HG03097 (cell line): ENCODE data around the gene P2RY11.
A peak's percentile ranks its signal among the peaks of the same experiment; 100 is the strongest.

Experiments used
- ATAC-seq: cut with Tn5 transposase; IDR thresholded peaks from one replicate; pipeline ENCODE4 v1.9.1; 2021; ENCODE audit not compliant: unreplicated experiment, low FRiP score

Gene P2RY11

DNA sequence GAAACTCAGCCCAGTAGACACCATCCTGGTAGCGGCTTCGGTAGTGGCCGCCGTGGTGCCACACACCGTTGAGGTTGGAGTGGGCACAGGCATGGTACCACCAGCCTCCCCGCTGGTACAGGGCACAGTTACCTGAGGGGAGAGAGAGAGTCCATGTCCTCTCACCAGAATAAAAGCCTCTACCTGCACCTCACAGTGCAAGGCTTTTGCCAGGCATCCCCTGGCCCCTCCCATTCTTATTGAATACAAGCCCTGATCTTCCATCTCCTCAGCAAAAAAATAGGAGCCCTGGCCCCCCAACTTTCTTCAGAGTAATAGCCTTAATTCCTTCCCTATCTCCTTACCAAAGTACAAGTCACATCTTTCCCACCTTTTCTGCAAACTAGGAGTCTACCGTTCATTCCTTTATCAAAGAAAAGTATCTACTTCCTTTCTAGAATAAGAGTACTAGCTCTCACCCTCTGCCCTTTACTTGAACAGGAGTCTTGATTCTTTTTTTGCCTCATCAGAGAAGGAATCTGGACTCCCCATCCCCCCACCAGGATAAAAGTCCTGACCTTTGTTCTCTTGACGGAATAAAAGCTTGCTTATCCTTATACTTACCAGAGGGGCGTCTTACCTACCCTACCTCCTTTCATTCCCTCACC, 18.7 kb upstream of the P2RY11 start:
- ATAC-seq = no peak

DNA sequence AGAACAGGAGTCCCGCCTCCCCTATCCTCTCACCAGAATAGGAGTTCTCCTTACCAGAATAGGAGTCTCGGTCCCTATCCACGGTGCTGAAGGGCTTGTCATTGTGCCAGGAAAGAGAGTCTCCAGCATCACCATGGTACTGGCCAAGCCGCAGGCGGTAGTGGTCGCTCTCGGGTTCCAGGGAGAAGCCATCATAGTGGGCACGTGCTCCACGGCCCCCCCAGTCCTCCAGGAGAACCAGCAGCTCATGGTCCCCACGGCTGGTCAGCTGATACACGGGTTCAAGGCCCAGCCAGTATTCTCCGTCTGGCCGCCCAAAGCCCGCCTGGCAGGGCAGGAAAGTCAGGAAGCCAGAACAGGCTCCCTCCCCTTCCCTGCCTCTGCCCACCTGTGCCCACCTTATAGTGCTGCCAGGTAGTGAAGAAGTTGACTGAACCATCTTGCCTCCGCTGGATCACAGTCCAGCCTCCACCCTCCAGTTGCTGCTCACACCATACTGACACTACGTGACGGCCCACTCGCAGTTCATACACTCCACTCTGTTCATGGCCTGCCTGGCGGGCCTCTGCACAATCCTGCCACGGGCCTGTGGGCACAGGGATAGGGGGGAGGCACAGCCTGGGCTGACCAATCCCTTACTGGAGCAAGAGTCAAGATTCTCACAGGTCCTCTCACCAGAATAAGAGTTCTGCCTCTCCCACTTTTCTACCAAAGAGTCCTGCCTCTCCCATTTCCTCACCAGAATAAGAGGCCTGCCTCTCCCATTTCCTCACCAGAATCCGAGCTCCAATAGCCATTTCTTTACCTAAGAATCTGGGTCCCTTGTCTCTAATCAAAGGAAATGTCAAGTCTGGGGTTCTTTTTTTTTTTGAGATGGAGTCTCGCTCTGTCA, 18.0 kb upstream of the P2RY11 start:
- no peak for ATAC-seq

DNA sequence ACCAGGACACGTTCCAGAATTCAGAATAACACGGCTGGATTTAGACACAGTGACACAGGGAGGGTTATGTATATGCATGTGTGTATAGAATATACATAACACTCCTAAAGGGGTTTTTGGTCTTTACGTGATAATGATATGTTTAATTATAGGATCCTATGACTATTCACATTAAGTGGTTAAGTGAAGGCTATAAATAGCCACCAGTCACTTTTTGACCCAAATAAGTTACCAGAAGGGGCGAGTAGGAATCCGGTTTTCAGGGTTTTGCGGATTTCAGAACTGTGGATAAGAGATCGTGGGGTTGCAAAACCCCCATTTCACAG, 15.9 kb upstream of the P2RY11 start:
- no peak for ATAC-seq

DNA sequence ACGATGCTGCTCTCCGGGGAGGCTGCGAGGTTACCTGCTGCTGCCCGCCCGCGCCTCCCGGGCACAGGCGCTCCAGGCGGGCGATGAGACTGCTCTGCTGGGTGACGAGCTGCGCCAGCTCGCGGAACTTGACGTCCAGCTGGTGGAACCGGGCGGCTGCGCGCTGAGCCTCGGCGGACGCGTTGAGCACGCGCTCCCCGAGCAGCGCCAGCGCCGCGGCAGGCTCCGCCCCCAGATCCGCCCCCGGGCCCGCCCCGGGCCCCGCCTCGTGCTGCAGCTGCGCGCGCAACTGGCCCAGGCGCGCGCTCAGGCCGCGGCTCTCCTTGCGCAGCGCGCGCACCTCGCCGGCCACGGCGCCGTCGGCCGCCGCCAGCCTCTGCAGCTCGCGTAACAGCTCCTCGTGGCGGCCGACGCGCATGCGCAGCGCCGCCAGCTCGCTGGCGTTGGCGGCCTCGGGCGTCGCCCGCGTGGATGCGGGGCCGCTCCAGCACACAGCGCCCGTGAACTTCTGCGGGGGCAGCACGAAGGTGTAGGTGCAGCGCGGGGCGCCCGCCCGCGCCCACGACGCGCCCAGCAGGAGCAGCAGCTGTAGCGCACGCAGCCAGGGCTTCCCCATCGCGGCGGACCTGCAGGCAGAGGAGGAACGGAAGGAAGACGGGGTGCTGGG, 15.4 kb upstream of the P2RY11 start:
- ATAC-seq = peak; percentile 73

DNA sequence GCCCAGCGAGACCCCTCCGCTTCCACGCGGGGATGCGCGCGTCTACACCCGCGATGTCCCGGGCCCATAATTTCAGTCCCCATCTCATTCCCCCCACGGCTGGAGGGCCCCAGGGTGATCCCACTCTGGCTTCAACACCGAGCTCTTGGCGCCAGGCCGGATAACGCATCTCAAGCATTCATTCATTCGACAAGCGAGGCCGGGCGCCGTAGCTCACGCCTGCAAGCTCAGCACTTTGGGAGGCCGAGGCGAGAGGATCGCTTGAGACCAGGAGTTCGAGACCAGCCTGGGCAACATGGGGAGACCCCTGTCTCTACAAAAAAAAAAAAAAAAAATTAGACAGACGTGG, 14.9 kb upstream of the P2RY11 start:
- ATAC-seq = no peak

DNA sequence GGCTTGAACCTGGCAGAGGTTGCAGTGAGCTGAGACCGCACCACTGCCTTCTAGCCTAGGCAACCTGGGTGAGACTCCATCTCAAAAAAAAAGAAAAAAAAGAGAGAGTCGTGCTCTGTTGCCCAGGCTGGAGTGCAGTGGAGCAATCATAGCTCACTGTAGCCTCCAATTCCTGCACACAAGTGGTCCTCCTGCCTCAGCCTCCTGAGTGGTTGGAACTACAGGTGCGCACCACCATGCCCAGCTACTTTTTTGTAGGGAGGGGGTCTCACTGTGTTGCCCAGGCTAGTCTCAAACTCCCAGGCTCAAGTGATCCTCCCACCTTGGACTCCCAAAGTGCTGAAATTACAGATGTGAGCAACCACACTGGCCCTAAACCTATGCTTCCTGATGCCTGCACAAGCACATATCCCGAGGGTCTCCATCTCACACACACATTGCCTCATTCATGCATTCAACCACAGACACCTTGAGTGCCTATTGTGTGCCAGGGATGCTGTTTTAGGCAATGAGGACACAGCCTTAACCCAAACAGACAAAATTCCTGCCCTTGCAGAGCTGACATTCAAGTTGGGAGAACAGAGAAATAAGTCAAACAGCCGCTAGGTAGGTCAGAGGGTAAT, 11.2 kb upstream of the P2RY11 start:
- no peak for ATAC-seq

DNA sequence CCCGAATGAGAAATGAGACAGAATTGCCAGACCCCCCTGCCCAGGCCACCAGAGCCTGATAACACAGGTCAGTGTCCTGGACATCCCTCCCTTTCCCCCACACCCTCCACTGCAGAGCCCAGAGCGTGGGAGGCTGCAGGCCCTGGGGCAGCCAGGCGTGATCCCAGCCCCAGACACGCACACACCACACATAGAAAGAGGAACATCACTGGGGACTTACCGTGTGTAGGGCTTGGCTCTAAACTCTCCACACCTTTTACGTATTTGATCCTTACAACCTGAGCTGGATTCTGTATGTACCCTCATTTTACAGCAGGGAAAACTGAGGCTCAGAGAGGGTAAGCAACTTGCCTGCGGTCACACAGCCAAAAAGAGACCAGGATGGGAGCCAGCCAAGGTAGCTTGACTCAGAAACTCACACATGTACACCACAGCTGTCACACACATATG, 8.7 kb upstream of the P2RY11 start:
- ATAC-seq = no peak

DNA sequence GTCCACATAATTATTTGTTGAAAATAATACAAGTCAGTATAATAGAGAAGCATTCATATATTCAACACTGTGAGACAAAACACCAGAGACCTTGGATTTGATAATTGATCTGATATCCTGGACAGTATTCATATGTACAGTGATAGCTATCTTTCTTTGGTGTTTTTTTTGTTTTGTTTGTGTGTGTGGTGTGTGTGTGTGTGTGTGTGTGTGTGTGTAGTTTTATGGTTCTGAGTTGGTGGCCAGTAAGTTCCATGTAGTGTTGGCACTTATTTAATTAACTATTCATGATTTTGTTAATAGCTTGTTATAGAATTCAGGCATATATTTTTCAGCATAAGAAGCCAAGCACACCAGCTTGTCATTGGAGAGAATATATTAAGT, 7.4 kb upstream of the P2RY11 start:
- no peak for ATAC-seq

DNA sequence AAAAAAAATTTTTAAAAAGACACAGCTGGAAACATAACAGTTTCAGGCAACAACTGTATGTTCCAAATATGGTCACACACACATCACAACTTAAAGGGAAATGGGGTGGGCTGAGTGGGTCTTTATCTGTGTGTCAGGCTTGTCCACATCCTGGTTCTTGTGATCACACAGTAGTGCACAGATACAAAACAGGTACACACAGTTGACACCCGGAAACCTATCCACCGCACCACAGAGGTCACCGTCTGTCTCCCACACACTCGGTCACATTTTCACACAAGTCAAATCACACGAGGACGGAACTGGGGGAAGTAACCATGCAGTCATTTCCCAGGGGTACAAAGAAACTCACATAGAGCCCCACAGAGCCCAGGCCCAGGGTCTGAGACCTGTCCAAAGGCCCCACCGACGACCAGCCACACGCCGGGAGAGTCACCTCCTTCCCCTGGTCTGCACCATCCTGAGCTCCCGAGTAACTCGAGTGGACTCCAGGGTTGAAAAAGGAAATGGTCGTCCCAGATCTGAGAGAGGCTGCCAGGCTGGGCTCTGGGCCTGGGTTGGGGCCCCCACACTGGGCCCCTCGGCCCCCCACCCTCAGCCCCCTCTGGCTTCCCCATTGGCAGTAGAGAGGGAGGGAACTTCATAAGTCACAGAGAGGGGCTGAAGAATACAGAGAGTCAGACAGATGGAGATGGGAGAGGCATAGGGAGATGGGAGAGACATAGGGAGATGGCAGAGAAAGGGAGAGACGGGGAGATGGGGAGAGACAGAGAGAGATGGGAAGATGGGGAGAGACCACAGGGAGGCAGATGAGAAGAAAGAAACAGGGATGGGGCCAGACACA, 6.6 kb upstream of the P2RY11 start:
- ATAC-seq = peak; percentile 46

DNA sequence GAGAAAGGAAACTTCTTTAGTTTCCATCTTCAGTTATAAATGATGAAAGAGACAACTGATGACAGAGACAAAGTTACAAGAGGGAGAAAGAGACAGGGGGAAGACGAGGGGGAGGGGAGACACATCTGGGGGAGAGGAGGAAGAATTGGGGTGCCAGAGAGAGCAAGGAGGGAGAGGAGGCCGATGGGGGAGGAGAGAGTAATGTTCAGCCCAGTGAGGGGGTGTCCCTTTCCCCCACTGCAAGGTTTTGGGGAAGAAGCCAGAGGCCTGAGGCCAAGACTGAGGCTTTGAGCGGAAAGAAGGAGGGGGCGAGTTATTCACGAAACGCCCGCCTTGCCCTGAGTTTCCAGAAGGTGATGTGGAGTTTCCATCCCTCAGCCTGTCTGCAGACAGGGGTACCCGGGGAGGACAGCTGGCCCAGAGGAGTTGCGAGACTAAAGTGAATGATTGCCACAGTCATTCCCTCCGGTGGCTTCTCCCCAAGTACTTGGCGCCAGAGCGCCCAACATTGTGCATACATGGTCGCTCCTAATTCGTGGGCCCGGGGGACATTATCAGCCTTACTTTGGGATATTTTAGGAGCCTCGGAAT, 5.9 kb upstream of the P2RY11 start:
- ATAC-seq = peak; percentile 24

DNA sequence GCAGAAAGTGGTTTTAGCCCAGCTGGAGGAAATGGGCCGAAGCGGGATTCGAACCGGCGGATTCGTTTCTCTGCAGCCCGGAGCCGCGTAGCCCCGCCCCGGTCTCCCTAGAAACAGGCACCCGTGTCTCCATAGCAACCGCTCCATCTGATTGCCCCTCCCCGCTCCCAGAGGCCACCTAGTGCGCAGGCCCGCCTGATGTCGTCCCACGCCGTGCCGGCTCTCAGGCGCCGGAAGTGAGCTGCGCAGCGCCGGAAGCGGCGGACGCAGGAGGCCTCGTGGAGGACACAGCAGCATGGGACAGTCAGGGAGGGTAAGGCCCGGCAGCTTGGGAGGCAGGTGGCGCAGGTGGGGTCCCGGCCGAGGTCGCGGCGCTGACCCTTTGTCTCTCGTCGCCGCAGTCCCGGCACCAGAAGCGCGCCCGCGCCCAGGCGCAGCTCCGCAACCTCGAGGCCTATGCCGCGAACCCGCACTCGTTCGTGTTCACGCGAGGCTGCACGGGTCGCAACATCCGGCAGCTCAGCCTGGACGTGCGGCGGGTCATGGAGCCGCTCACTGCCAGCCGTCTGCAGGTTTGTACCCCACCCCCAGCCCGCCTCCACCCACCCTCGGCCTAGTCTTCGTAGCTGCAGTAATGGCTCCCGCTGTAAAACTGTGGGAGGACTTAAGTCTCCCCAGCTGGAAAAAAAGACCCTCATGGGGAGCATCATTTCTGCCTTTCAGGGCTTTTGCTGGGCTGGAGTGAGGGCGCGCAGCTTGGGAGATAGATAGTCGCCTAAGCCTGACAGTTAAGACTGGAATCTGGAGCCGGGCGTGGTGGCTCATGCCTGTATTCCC, 5.2 kb upstream of the P2RY11 start, which contains the start of gene PPAN:
Gene PPAN, plus strand, starts transcription at position 263 of the 837 bp plus-strand sequence. Its CDS starts 33 bp downstream, at position 296.
- ATAC-seq = peak; percentile 46

DNA sequence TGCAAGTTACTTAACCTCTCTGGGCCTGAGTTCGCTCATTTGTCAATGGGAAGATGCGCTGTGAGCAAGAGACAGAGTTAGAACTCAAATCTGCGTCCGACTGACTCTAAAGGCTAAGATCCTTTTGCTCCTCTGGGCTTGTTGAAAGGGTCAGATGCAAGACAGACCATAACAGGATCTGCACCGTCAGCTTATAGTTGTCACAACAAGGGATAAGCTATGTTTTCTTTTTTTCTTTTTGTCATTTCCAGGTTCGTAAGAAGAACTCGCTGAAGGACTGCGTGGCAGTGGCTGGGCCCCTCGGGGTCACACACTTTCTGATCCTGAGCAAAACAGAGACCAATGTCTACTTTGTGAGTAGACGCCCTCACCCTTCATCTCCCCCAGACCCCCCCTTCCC, 4.2 kb upstream of the P2RY11 start:
- no peak for ATAC-seq

DNA sequence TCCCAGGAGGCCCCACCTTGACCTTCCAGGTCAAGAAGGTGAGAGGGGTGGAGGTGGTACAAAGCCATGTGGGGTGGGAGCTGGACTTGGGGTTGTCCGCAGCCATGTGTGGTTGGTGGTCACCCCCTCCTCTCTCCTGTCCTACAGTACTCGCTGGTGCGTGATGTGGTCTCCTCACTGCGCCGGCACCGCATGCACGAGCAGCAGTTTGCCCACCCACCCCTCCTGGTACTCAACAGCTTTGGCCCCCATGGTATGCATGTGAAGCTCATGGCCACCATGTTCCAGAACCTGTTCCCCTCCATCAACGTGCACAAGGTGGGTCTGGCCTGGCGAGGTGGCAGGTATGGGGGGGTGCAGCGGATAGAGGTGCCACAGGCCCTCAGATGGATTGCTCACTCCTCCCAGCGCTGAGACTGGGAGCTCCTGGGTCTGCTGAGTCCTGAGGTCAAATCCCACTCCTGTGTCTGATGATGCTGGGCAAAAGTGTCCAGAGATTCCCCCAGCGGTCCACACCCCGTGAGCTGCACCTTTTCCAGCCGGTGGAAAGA, 3.6 kb upstream of the P2RY11 start:
- ATAC-seq = no peak

DNA sequence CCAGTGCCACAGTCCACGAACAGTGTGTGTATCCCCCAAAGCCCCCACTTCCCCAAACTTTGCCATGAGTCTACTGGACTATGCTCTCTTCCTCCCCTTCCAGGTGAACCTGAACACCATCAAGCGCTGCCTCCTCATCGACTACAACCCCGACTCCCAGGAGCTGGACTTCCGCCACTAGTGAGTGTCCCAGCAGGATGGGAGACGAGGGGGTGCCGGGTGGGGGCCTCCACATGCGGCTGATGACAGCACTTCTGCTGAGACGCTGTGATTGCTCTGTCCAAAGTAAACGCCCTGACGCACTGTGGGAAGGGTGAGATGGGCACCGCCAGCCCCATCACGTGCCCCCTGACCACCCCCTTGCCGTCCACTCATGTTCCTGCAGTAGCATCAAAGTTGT, 2.0 kb upstream of the P2RY11 start:
- no peak for ATAC-seq

DNA sequence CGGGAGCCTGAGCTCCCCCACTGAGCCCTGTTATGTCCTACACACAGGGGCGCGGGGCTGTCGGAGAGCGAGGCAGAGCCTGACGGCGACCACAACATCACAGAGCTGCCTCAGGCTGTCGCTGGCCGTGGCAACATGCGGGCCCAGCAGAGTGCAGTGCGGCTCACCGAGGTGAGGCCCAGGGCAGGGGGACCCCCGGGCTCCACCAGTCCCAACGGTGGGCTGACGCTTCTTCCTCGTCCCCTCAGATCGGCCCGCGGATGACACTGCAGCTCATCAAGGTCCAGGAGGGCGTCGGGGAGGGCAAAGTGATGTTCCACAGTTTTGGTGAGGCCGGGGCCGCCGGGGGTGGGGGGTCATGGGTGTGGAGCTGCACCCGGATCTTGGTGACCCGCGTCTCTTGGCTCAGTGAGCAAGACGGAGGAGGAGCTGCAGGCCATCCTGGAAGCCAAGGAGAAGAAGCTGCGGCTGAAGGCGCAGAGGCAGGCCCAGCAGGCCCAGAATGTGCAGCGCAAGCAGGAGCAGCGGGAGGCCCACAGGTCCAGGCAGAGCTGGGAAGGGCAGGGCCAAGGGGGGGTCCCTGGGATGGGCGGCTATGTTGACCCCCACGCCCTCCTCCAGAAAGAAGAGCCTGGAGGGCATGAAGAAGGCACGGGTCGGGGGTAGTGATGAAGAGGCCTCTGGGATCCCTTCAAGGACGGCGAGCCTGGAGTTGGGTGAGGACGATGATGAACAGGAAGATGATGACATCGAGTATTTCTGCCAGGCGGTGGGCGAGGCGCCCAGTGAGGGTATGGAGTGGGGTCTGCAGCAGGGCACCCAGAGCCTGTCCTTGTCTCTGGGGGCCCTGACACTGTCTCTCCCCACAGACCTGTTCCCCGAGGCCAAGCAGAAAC, 1.2 kb upstream of the P2RY11 start:
- ATAC-seq = no peak

DNA sequence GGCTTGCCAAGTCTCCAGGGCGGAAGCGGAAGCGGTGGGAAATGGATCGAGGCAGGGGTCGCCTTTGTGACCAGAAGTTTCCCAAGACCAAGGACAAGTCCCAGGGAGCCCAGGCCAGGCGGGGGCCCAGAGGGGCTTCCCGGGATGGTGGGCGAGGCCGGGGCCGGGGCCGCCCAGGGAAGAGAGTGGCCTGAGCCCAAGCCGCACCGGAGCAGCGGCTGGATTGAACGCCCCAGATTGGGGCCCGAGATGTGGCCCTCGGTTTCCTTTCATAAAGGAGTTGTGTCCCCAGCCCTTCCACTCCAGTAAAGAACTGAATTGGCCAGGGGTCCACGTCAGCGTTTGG, 548 bp upstream of the P2RY11 start:
- ATAC-seq = no peak

DNA sequence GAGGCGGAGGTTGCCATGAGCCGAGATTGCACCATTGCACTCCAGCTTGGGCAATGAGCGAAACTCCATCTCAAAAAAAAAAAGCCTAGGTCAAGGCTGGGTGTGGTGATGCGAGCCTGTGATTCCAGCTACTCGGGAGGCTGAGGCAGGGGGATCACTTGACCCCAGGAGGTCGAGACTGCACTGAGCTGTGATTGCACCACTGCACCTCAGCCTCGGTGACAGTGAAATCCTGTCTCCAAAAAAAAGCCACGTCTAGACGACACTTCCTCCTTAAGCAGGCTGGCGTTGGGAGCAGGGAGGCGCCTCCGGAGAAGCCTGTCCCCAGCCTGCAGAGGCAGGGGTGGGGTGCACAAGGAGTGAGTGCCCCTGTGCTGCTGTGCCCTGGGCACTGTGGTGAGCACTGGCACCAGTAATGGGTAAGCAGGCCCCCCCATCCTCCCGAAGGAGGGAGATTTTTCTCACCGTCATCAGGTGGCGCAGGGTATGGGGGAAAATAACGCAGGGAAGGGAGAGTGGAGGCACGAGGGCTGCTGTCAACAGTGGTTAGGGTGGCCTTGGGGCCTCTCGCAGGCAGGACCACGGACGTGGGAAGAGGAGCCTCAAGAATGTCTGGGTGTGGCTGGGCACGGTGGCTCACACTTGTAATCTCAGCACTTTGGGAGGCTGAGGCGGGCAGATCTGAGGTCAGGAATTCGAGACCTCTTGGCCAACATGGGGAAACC, 706 bp downstream of the P2RY11 start:
- no peak for ATAC-seq
